Measurements from ENCODE around the gene BAIAP2.
"Not testable (repeated sequence)": the region's sequence is repeated elsewhere in the genome, so short reads cannot be mapped to it uniquely, and the experiment has no call there.

Gene BAIAP2

GRCh38 chr17:81071761-81072741 lies 37.1 kb downstream of the BAIAP2 start:
- no peak for TF ChIP-seq CTCF (IDR thresholded peaks at IDR 0.05)
- no peak overlapping the region for H3K27ac ChIP-seq

GRCh38 chr17:81073967-81074839 lies 39.3 kb downstream of the BAIAP2 start:
- no peak overlapping the region for H3K27ac ChIP-seq
- TF ChIP-seq CTCF (IDR thresholded peaks at IDR 0.05) (no peak), ZFX (IDR thresholded peaks at IDR 0.05; ENCODE audit: borderline replicate concordance) (no peak)

GRCh38 chr17:81074875-81075274 lies 39.9 kb downstream of the BAIAP2 start:
- TF ChIP-seq ZFX (IDR thresholded peaks at IDR 0.05; ENCODE audit: borderline replicate concordance): no peak
- no peak for TF ChIP-seq CTCF (IDR thresholded peaks at IDR 0.05)
- no peak overlapping the region for H3K27ac ChIP-seq

GRCh38 chr17:81075307-81075706 lies 40.4 kb downstream of the BAIAP2 start:
- no peak for TF ChIP-seq ZFX (IDR thresholded peaks at IDR 0.05; ENCODE audit: borderline replicate concordance)
- no peak for TF ChIP-seq CTCF (IDR thresholded peaks at IDR 0.05)

GRCh38 chr17:81076141-81076679 lies 41.3 kb downstream of the BAIAP2 start:
- TF ChIP-seq ZFX (IDR thresholded peaks at IDR 0.05; ENCODE audit: borderline replicate concordance): no peak
- TF ChIP-seq CTCF (IDR thresholded peaks at IDR 0.05): no peak
- H3K27ac ChIP-seq: no peak overlapping the region

More at GRCh38 chr17:81075307-81075706, 40.4 kb downstream of the BAIAP2 start:
- no peak overlapping the region for H3K27ac ChIP-seq

- H3K27ac ChIP-seq: not testable (repeated sequence)
Observed at GRCh38 chr17:81078026-81078913, 43.3 kb downstream of the BAIAP2 start.

GRCh38 chr17:81080019-81080418 lies 45.1 kb downstream of the BAIAP2 start:
- no peak overlapping the region for H3K27ac ChIP-seq
- TF ChIP-seq CTCF (IDR thresholded peaks at IDR 0.05) (no peak), ZFX (IDR thresholded peaks at IDR 0.05; ENCODE audit: borderline replicate concordance) (no peak)
